HepG2 (cell line): Measurements from ENCODE around the gene MARCHF4. TPM values are rescaled to one million over a fixed set of nuclear protein-coding genes. Genes with fewer than 3 reads are reported as not detected.
"Not testable (repeated sequence)": the region's sequence is repeated elsewhere in the genome, so short reads cannot be mapped to it uniquely, and the experiment has no call there.

Source experiments
- ATAC-seq: fragments of 200-7000 bp; cut with Tn5 transposase; 3 replicates; pipeline ENCODE4 v1.9.1; 2020; ENCODE audit warnings: mild to moderate bottlenecking, moderate library complexity
- BruUV-seq: library from RNA; stranded (reverse); fragments of 400-500 nt; replicated peaks from 2 replicates; lab custom pipeline; 2021; lab: Mats Ljungman, UMichigan
- CTCF ChIA-PET: fragments of 300-600 bp; formaldehyde crosslinking; extraction: SDS; loops from one replicate; lab custom pipeline; 2021; ENCODE audit warnings: low total read pairs, inconsistent platforms, low intra/inter-chr PET ratio; lab: Yijun Ruan, JAX
- POLR2A ChIA-PET: fragments of 350-600 bp; sonication (Branson Sonifier 250); formaldehyde crosslinking; loops from one replicate; lab custom pipeline; 2020; ENCODE audit warnings: antibody characterized with exemption, inconsistent platforms; lab: Yijun Ruan, JAX
- DNase-seq: peaks from one replicate; pipeline ENCODE4 v3.0.0-alpha.2; 2015; ENCODE audit warnings: low spot score
- FAIRE-seq: peaks from 3 replicates; lab custom pipeline; 2011; peaks lifted over from hg19 to GRCh38; lab: Jason Lieb, UNC
- H2AFZ ChIP-seq: one replicate; pipeline ENCODE4 v1.6.1; 2011; ENCODE audit warnings: low read length, inconsistent platforms
- H3K27ac ChIP-seq: fragments of 300-600 bp; 3 replicates; pipeline ENCODE4 v1.8.0; 2011; ENCODE audit warnings: mixed run types, mild to moderate bottlenecking, mixed read lengths, low read length, inconsistent platforms; ENCODE audit not compliant: insufficient read depth; ENCODE audit errors: extremely low read length
- H3K27me3 ChIP-seq, 2 experiments: fragments of 200-600 bp in 1 of 2; 2 replicates in 1 of 2; 3 replicates in 1 of 2; pipeline versions ENCODE4 v1.6.0 to v1.8.0; 2011; ENCODE audit warnings: low read length in 2 of 2, mild to moderate bottlenecking in 2 of 2, moderate library complexity in 2 of 2, inconsistent platforms in 1 of 2; ENCODE audit not compliant: insufficient read depth in 2 of 2, control insufficient read depth in 1 of 2
- H3K36me3 ChIP-seq, 2 experiments: fragments of 200-600 bp in 1 of 2; replicated peaks in 1 of 2; 2 replicates in 1 of 2; 3 replicates in 1 of 2; pipeline versions ENCODE4 v1.5.1 to v1.8.0; 2011; ENCODE audit warnings: low read length in 2 of 2, inconsistent platforms in 1 of 2; ENCODE audit not compliant: insufficient read depth in 2 of 2, control insufficient read depth in 1 of 2
- H3K4me1 ChIP-seq: 2 replicates; pipeline ENCODE4 v1.5.1; 2012; ENCODE audit warnings: low read length, inconsistent platforms; ENCODE audit not compliant: insufficient read depth
- H3K4me2 ChIP-seq: 2 replicates; pipeline ENCODE4 v1.6.0; 2011; ENCODE audit warnings: low read depth, low read length, inconsistent platforms
- H3K4me3 ChIP-seq, 3 experiments: fragments of 200-600 bp in 1 of 3; sonication (generic), shearing (Covaris generic) in 1 of 3; replicated peaks in 1 of 3; 2 replicates each; pipeline ENCODE4 v1.5.1; 2011 to 2016; ENCODE audit warnings: low read length in 3 of 3, inconsistent platforms in 2 of 3, low read depth in 2 of 3, mild to moderate bottlenecking in 2 of 3, control low read depth in 1 of 3, mixed read lengths in 1 of 3; ENCODE audit not compliant: insufficient read depth in 1 of 3
- H3K79me2 ChIP-seq: one replicate; pipeline ENCODE4 v1.6.1; 2011; ENCODE audit warnings: low read length, inconsistent platforms; ENCODE audit not compliant: insufficient read depth
- H3K9ac ChIP-seq: 2 replicates; pipeline ENCODE4 v1.6.0; 2011; ENCODE audit warnings: mild to moderate bottlenecking, low read depth, low read length, inconsistent platforms; ENCODE audit not compliant: insufficient read depth
- H3K9me3 ChIP-seq: 2 replicates; pipeline ENCODE4 v1.5.1; 2012; ENCODE audit warnings: mild to moderate bottlenecking, low read length
- H4K20me1 ChIP-seq: 2 replicates; pipeline ENCODE4 v1.6.0; 2011; ENCODE audit warnings: inconsistent platforms, mild to moderate bottlenecking, low read length, moderate library complexity; ENCODE audit not compliant: insufficient read depth
- ATF1 ChIP-seq: IDR thresholded peaks from 2 replicates; pipeline ENCODE4 v1.6.1; 2016; ENCODE audit warnings: mild to moderate bottlenecking, control low read depth
- FOXJ3 ChIP-seq: sonication (generic); formaldehyde crosslinking; IDR thresholded peaks from 2 replicates; pipeline ENCODE4 v1.4.0; 2020; ENCODE audit warnings: missing genetic modification reagents, mild to moderate bottlenecking, borderline replicate concordance
- HNRNPLL ChIP-seq: fragments of 200-400 bp; formaldehyde crosslinking; IDR thresholded peaks from 2 replicates; pipeline ENCODE4 v1.6.1; 2017; ENCODE audit warnings: mild to moderate bottlenecking, low read depth, low read length; ENCODE audit not compliant: poor library complexity, severe bottlenecking
- MYPOP ChIP-seq: sonication (generic); formaldehyde crosslinking; IDR thresholded peaks from 2 replicates; pipeline ENCODE4 v1.8.1; 2023; ENCODE audit warnings: mild to moderate bottlenecking, moderate library complexity, missing genetic modification reagents
- ZNF101 ChIP-seq: sonication (generic); formaldehyde crosslinking; IDR thresholded peaks from 2 replicates; pipeline ENCODE4 v1.4.0; 2020; ENCODE audit warnings: mild to moderate bottlenecking, low read depth, missing genetic modification reagents, borderline replicate concordance
- ZNF224 ChIP-seq: sonication (generic); formaldehyde crosslinking; IDR thresholded peaks from 2 replicates; pipeline ENCODE4 v1.5.0; 2020; ENCODE audit warnings: mild to moderate bottlenecking, missing genetic modification reagents
- ZNF263 ChIP-seq: sonication (generic); formaldehyde crosslinking; IDR thresholded peaks from 2 replicates; pipeline ENCODE4 v1.4.0; 2020; ENCODE audit warnings: missing genetic modification reagents
- ZNF30 ChIP-seq: sonication (generic); formaldehyde crosslinking; IDR thresholded peaks from 2 replicates; pipeline ENCODE4 v1.5.0; 2020; ENCODE audit warnings: mild to moderate bottlenecking, missing genetic modification reagents
- ZSCAN29 ChIP-seq: sonication (generic); formaldehyde crosslinking; conservative IDR thresholded peaks from 2 replicates; pipeline ENCODE4 v1.4.0; 2020; ENCODE audit warnings: mild to moderate bottlenecking, missing genetic modification reagents
- ZSCAN5A ChIP-seq: sonication (generic); formaldehyde crosslinking; IDR thresholded peaks from 2 replicates; pipeline ENCODE4 v1.8.0; 2022; ENCODE audit warnings: mild to moderate bottlenecking, missing genetic modification reagents, borderline replicate concordance
- WGBS: methylation state at CpG from one replicate; pipeline ENCODE4 v1.1.6; 2017; ENCODE audit warnings: low lambda C conversion rate; 5-methylcytosine and 5-hydroxymethylcytosine counted together
- in situ Hi-C: cut with HindIII; loops from 2 replicates; pipeline ENCODE4 v1.10.0; 2017; ENCODE audit warnings: low pct_unique_long_range_greater_than_20kb; ENCODE audit not compliant: extremely low pct_ligation_motif_present
- intact Hi-C: fragments of 100-400 bp; cut with micrococcal nuclease; formaldehyde crosslinking; loops from one replicate; pipeline ENCODE4 v1.10.0; 2022; ENCODE audit not compliant: unreplicated experiment
- polyA plus RNA-seq, 8 experiments: library from polyadenylated mRNA; depleted of rRNA in 3 of 8; stranded (reverse) in 7 of 8; unstranded in 1 of 8; fragments of >200 nt; fragmentation: Illumina TruSeq in 4 of 8; extraction: Trizol in 4 of 8; gene quantifications; 2 replicates each; pipeline versions ENCODE4 v1.2.1 to v1.2.3, GENCODE V29; 2011 to 2016; ENCODE audit warnings: low read depth in 4 of 8, missing spikeins in 1 of 8, mixed read lengths in 1 of 8; ENCODE audit not compliant: insufficient read depth in 1 of 8
- total RNA-seq, 5 experiments: library from RNA; depleted of rRNA; stranded (reverse); fragments of >200 nt; fragmentation: Illumina TruSeq; extraction: Trizol; gene quantifications; 2 replicates each; pipeline ENCODE4 v1.2.3, GENCODE V29; 2016; ENCODE audit warnings: low read depth in 1 of 5

The MARCHF4 gene
- total and polyA plus RNA-seq, 2 of the 13 experiments (the other 11 are each of a cell fraction or from before 2014, with no cell fraction given) = not detected

GRCh38 chr2:216384409-216384808 lies 12.1 kb upstream of the MARCHF4 start:
- H3K9ac ChIP-seq, H3K36me3 ChIP-seq, H3K4me2 ChIP-seq, in situ Hi-C loops, intact Hi-C loops, H3K4me1 ChIP-seq, H3K79me2 ChIP-seq, H3K27ac ChIP-seq, H2AFZ ChIP-seq, POLR2A ChIA-PET, H3K9me3 ChIP-seq, H3K4me3 ChIP-seq, DNase-seq, CTCF ChIA-PET, FAIRE-seq, ATAC-seq, BruUV-seq, H4K20me1 ChIP-seq, H3K27me3 ChIP-seq: not testable (repeated sequence)
- WGBS = 3% methylated on average over 2 of the region's 2 CpGs

GRCh38 chr2:216379977-216380376 lies 7.7 kb upstream of the MARCHF4 start:
- CTCF ChIA-PET = no interaction called here
- H4K20me1 ChIP-seq = no peaks in the 10 kb centered on the region

More at GRCh38 chr2:216379977-216380376, 7.7 kb upstream of the MARCHF4 start:
- Histone ChIP-seq H3K9me3 (no peaks in the 10 kb centered on the region), H3K9ac (no peak overlapping the region), H3K79me2 (no peaks in the 10 kb centered on the region), H2AFZ (no peak overlapping the region), H3K27ac (no peak overlapping the region), H3K36me3 (no peaks in the 10 kb centered on the region), H3K4me3 (no peak overlapping the region), H3K27me3 (no peaks in the 10 kb centered on the region), H3K4me2 (no peak overlapping the region), H3K4me1 (no peaks in the 10 kb centered on the region)
- intact Hi-C loops = no loop called here
- BruUV-seq = no TSS peak
- ATAC-seq = no peak
- WGBS = 0% methylated on average over 3 of the region's 5 CpGs
- DNase-seq = no peak
- TF ChIP-seq ZNF224 (CRISPR knock-in tag) (no peak), MYPOP (CRISPR knock-in tag) (no peak), ZNF30 (CRISPR knock-in tag) (no peak), ZSCAN29 (no peak), HNRNPLL (no peak), ATF1 (CRISPR knock-in tag) (no peak), ZNF101 (no peak), ZNF263 (CRISPR knock-in tag) (no peak), ZSCAN5A (CRISPR knock-in tag) (no peak), FOXJ3 (CRISPR knock-in tag) (no peak)
- POLR2A ChIA-PET = no interaction called here
- in situ Hi-C loops = no loop called here
- FAIRE-seq = no peak
